Breast epithelium (tissue), 4 donors: Measurements from ENCODE around the gene NPC1L1. TPM values are rescaled to one million over a fixed set of nuclear protein-coding genes. Genes with fewer than 3 reads are reported as not detected.

Experiments used
- DNase-seq, 2 donors: peaks; one replicate each; pipeline ENCODE4 v3.0.0-alpha.2; 2019; ENCODE audit warnings: low spot score in 2 of 2
- H3K27ac ChIP-seq, 2 donors: fragments of 200-600 bp; sonication (generic) in 1 of 2; one replicate each; pipeline ENCODE4 v1.5.1; 2016 to 2019; ENCODE audit warnings: mild to moderate bottlenecking in 1 of 2
- H3K27me3 ChIP-seq, 2 donors: fragments of 200-600 bp; sonication (generic) in 1 of 2; one replicate each; pipeline versions ENCODE4 v1.5.1 to v1.6.0; 2017 to 2019; ENCODE audit warnings: control low read depth in 1 of 2, mild to moderate bottlenecking in 1 of 2
- H3K36me3 ChIP-seq: fragments of 200-600 bp; one replicate; pipeline ENCODE4 v1.5.1; 2019
- H3K4me1 ChIP-seq, 2 donors: fragments of 200-600 bp; sonication (generic); one replicate each; pipeline ENCODE4 v1.5.1; 2016 to 2019; ENCODE audit warnings: control low read depth in 1 of 2
- H3K4me3 ChIP-seq, 3 donors: fragments of 200-600 bp; sonication (generic); 1 replicate in 2 of 3; 2 replicates in 1 of 3; pipeline ENCODE4 v1.5.1; 2016 to 2019; ENCODE audit warnings: mild to moderate bottlenecking in 3 of 3, moderate library complexity in 2 of 3
- H3K9me3 ChIP-seq, 2 donors: fragments of 200-600 bp; sonication (generic) in 1 of 2; one replicate each; pipeline ENCODE4 v1.5.1; 2016 to 2019; ENCODE audit warnings: control low read depth in 1 of 2
- POLR2A ChIP-seq: fragments of 450-650 bp; IDR thresholded peaks from one replicate; pipeline ENCODE4 v1.6.1; 2016; ENCODE audit warnings: antibody characterized with exemption, mild to moderate bottlenecking, moderate library complexity
- POLR2AphosphoS5 ChIP-seq, 3 donors: sonication (generic); formaldehyde crosslinking; IDR thresholded peaks; one replicate each; pipeline ENCODE4 v1.6.1; 2017; ENCODE audit warnings: antibody characterized with exemption in 3 of 3
- intact Hi-C: fragments of 100-400 bp; cut with DNase I; formaldehyde crosslinking; loops from one replicate; pipeline ENCODE4 v1.15.1; 2023; ENCODE audit warnings: low total_unique reads
- total RNA-seq, 3 donors: library from RNA; depleted of rRNA; stranded (reverse); fragments of >200 nt; gene quantifications; one replicate each; pipeline ENCODE4 v1.1.0, GENCODE V29; 2016
- TF ChIP-seq, protein P1 (sequence below), 3 donors: fragments of 450-650 bp; IDR thresholded peaks; one replicate each; pipeline ENCODE4 v1.5.1; 2016 to 2017; ENCODE audit warnings: antibody characterized with exemption in 3 of 3, mild to moderate bottlenecking in 3 of 3, moderate library complexity in 3 of 3

NPC1L1 gene
- total RNA-seq, 3 donors from 2014 or later: 0.16 to 0.33 (median 0.29) TPM

DNA sequence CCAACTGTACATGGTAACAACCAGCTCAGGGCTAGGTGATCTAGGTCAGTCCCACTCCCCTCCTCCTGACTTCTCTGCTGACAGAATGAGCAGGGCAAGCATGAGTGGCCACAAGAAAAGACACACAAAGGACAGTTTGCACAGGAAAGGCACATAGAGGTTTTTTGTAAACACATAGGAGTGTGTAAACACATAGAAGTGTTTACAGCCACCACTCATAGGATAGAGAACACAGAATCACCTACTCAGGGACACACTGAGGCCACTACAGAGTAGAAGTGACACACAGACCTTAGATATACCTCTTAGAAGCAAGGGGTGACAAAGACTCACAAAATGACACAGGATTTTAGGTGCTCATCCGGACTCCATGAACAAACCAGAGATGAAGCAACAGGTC, 69.7 kb downstream of the NPC1L1 start:
- H3K9me3 ChIP-seq: no peaks in the 10 kb centered on the region
- no peak for DNase-seq
- no peaks in the 10 kb centered on the region for H3K4me1 ChIP-seq
- H3K36me3 ChIP-seq: no peaks in the 10 kb centered on the region
- no peak for TF ChIP-seq POLR2A
- TF ChIP-seq POLR2AphosphoS5 (IDR thresholded peaks at IDR 0.05): no peak
- TF ChIP-seq, protein P1, sequence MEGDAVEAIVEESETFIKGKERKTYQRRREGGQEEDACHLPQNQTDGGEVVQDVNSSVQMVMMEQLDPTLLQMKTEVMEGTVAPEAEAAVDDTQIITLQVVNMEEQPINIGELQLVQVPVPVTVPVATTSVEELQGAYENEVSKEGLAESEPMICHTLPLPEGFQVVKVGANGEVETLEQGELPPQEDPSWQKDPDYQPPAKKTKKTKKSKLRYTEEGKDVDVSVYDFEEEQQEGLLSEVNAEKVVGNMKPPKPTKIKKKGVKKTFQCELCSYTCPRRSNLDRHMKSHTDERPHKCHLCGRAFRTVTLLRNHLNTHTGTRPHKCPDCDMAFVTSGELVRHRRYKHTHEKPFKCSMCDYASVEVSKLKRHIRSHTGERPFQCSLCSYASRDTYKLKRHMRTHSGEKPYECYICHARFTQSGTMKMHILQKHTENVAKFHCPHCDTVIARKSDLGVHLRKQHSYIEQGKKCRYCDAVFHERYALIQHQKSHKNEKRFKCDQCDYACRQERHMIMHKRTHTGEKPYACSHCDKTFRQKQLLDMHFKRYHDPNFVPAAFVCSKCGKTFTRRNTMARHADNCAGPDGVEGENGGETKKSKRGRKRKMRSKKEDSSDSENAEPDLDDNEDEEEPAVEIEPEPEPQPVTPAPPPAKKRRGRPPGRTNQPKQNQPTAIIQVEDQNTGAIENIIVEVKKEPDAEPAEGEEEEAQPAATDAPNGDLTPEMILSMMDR (IDR thresholded peaks at IDR 0.05): no peak
- H3K27me3 ChIP-seq: no peaks in the 10 kb centered on the region
- H3K4me3 ChIP-seq: no peak overlapping the region
- H3K27ac ChIP-seq: no peak overlapping the region
- intact Hi-C loops: no loop called here

DNA sequence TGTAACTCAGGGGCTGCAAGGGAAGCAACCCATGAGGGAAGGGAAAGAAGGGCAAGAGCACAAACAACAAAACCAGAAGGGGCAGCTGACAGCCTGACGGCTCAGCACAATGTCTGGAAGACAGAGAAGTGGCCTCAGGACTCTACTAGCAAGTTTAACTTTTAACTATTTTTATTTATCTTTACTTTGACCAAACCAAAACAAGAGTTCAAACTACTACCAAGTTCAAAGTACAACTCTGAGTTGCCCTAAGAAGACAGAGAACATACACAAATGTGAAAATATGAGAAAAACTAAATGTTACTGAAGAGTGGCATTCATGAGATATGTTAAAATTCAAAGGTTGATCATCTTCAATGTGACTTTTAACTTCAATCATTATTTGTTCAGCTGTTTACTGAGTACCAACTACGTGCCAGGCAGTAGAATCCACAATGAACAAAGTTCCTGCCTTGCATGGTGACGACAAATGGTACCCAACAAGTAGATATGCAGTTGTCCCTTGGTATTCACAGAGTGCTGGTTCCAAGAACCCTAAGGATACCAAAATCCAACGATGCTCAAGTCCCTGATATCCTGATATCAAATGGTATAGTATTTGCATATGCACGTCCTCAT, 70.4 kb downstream of the NPC1L1 start:
- DNase-seq: no peak
- no peak overlapping the region for H3K27ac ChIP-seq
- TF ChIP-seq POLR2AphosphoS5 (IDR thresholded peaks at IDR 0.05): no peak
- TF ChIP-seq POLR2A: no peak
- TF ChIP-seq, protein P1 (IDR thresholded peaks at IDR 0.05): no peak
- no peaks in the 10 kb centered on the region for H3K4me1 ChIP-seq
- intact Hi-C loops: no loop called here
- no peaks in the 10 kb centered on the region for H3K36me3 ChIP-seq
- no peaks in the 10 kb centered on the region for H3K9me3 ChIP-seq
- no peaks in the 10 kb centered on the region for H3K27me3 ChIP-seq
- H3K4me3 ChIP-seq: no peak overlapping the region

DNA sequence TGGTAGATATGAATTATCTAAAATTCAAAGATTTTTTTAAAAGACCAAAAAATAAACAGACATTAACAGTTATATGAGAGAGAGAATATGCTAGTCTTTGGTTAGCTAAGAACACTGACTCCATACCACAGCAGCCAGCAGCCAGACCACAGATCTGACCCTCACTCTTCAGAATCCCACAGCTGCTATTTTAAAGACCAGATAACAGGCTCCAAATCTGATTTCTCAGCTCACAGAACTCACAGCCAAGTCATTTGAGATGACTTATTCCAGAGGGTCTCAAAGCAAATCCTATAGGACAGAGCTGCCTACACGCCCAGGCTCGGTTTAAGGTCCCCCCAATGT, 71.0 kb downstream of the NPC1L1 start:
- H3K4me3 ChIP-seq: no peak overlapping the region
- no peaks in the 10 kb centered on the region for H3K36me3 ChIP-seq
- DNase-seq: no peak
- no peaks in the 10 kb centered on the region for H3K27me3 ChIP-seq
- intact Hi-C loops: no loop called here
- H3K9me3 ChIP-seq: no peaks in the 10 kb centered on the region
- H3K27ac ChIP-seq: no peak overlapping the region
- H3K4me1 ChIP-seq: no peaks in the 10 kb centered on the region
- TF ChIP-seq POLR2AphosphoS5 (IDR thresholded peaks at IDR 0.05): no peak
- TF ChIP-seq, protein P1 (IDR thresholded peaks at IDR 0.05): no peak
- TF ChIP-seq POLR2A: no peak

DNA sequence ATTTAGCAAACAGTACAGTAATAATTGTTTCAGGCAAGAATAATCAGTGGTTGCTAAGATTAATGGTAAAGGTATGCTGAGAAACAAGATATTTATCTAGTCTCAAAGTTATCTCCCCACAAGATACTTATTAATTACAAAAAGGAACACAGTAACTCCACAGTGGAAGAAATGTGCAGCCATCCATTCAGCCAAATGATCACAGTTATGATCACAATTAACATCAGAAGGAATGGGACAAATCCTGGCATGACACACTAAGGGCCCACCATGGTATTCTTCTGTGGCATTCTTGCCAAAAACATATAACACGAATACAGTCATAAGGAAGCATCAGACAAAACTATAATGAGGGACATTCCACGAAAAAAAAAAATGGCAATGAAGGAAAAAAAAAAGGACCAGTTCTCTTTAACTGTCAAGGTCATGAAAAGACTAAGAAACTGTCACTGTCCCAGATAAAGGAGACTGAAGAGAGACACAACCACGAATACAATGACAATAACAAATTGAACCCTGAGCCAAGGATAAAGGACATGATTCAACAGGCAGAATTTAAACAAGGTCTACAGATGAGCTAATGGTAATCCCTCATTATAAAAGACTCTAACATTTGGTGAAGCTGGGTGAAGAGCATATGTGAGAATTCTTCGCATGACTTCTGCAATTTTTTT, 71.5 kb downstream of the NPC1L1 start:
- Histone ChIP-seq H3K9me3 (no peaks in the 10 kb centered on the region), H3K4me3 (no peak overlapping the region), H3K36me3 (no peaks in the 10 kb centered on the region), H3K4me1 (no peaks in the 10 kb centered on the region), H3K27ac (no peak overlapping the region), H3K27me3 (no peaks in the 10 kb centered on the region)
- DNase-seq: no peak
- intact Hi-C loops: no loop called here
- TF ChIP-seq POLR2AphosphoS5 (IDR thresholded peaks at IDR 0.05): no peak
- TF ChIP-seq, protein P1 (IDR thresholded peaks at IDR 0.05): no peak
- no peak for TF ChIP-seq POLR2A

DNA sequence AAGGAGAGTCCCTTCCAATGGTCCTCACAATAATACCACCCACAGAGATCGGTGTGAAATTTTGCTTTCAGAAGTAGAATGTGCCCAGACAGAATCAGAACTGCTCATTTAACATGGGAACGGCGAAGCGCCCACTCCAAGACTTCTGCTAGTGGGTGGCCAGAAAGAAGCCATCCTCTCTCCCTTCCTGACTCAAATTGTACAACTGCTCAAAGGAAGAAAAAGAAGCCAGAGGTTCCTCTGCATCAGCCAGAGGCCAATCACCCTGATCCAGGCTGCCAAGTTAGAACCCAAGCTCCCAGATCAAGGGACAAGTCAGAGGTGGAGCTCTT, 73.9 kb downstream of the NPC1L1 start:
- no peak for TF ChIP-seq POLR2A
- TF ChIP-seq, protein P1 (IDR thresholded peaks at IDR 0.05): no peak
- no peak for TF ChIP-seq POLR2AphosphoS5 (IDR thresholded peaks at IDR 0.05)
- no peaks in the 10 kb centered on the region for H3K36me3 ChIP-seq
- no peak overlapping the region for H3K4me3 ChIP-seq
- no peak for DNase-seq
- no peaks in the 10 kb centered on the region for H3K4me1 ChIP-seq
- no peak overlapping the region for H3K27ac ChIP-seq
- H3K27me3 ChIP-seq: no peaks in the 10 kb centered on the region
- no peaks in the 10 kb centered on the region for H3K9me3 ChIP-seq
- intact Hi-C loops: no loop called here
